HAP-1 (cell line): Measurements from ENCODE around the gene RABGAP1L.
"Not testable (repeated sequence)": the region's sequence is repeated elsewhere in the genome, so short reads cannot be mapped to it uniquely, and the experiment has no call there.

Source experiments
- DNase-seq, 2 experiments: peaks; one replicate each; pipeline ENCODE4 v3.0.0-alpha.2; 2016 to 2020; ENCODE audit warnings: low spot score in 2 of 2
- H3K27me3 ChIP-seq: fragments of 250-450 bp; sonication (Bioruptor Pico); 2 replicates; pipeline ENCODE4 v1.5.1; 2020; ENCODE audit warnings: low read depth, mild to moderate bottlenecking, moderate library complexity
- H3K36me3 ChIP-seq: fragments of 250-450 bp; sonication (Bioruptor Pico); replicated peaks from 2 replicates; pipeline ENCODE4 v1.5.1; 2020; ENCODE audit warnings: mild to moderate bottlenecking
- H3K4me1 ChIP-seq: fragments of 250-450 bp; sonication (Bioruptor Pico); 2 replicates; pipeline ENCODE4 v1.5.1; 2020; ENCODE audit warnings: mild to moderate bottlenecking
- H3K4me3 ChIP-seq: fragments of 250-450 bp; sonication (Bioruptor Pico); 2 replicates; pipeline ENCODE4 v1.5.1; 2020; ENCODE audit warnings: mild to moderate bottlenecking, moderate library complexity
- H3K9me3 ChIP-seq: fragments of 250-450 bp; sonication (Bioruptor Pico); 2 replicates; pipeline ENCODE4 v1.5.1; 2020; ENCODE audit warnings: mild to moderate bottlenecking, moderate library complexity
- in situ Hi-C: fragments of 300-500 bp; cut with MboI; formaldehyde crosslinking; loops from 3 replicates; pipeline ENCODE4 v1.14.3; 2020; ENCODE audit warnings: low sequenced_read_pairs, inconsistent platforms, mixed read lengths

The RABGAP1L gene

GRCh38 chr1:175023922-175024242, 864.6 kb downstream of the RABGAP1L start:
- peak overlapping the region; percentile 96 for H3K4me3 ChIP-seq
- H3K4me1 ChIP-seq = peaks cover 12% of the 10 kb centered on the region; the same call in 1 of the 2 replicates
- DNase-seq, H3K36me3 ChIP-seq, in situ Hi-C loops, H3K27me3 ChIP-seq, H3K9me3 ChIP-seq: not testable (repeated sequence)

DNA sequence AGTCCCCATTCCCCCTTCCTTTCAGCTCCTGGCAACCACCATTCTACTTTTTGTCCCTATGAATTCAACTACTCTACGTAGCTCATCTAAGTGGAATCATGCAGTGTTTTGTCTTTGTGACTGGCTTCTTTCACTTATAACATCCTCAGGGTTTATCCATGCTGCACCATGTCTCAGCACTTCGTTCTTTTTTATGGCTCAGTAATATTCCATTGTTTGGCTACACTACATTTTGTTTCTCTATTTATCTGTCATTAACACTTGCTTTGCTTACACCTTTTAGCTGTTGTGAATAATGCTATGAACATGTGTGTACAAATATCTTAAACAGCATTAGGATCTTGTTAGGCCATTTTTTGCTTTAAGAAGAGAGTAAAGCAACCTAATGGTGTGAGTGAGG, 865.5 kb downstream of the RABGAP1L start:
- in situ Hi-C loops = loop anchor here (25.0 kb wide), 1 partner anchor 288 kb away; no protein-coding TSS in a partner anchor

GRCh38 chr1:175033953-175034352, 874.6 kb downstream of the RABGAP1L start:
- Histone ChIP-seq H3K4me3 (no peak overlapping the region), H3K4me1 (0 out of 2 replicates have a peak, but pooled peaks cover 2% of the 10 kb centered on the region), H3K9me3 (no peaks in the 10 kb centered on the region), H3K36me3 (no peaks in the 10 kb centered on the region), H3K27me3 (no peaks in the 10 kb centered on the region)
- no peak for DNase-seq
- in situ Hi-C loops = loop anchor here (10.0 to 25.0 kb wide), 2 partner anchors 111 to 278 kb away; no protein-coding TSS in a partner anchor

More for the DNA sequence above, 865.5 kb downstream of the RABGAP1L start:
- no peak for DNase-seq
- no peaks in the 10 kb centered on the region for H3K9me3 ChIP-seq
- no peaks in the 10 kb centered on the region; the same call in 1 of the 2 replicates for H3K36me3 ChIP-seq
- no peak overlapping the region for H3K4me3 ChIP-seq
- peaks cover 14% of the 10 kb centered on the region; the same call in 1 of the 2 replicates for H3K4me1 ChIP-seq
- no peaks in the 10 kb centered on the region for H3K27me3 ChIP-seq

DNA sequence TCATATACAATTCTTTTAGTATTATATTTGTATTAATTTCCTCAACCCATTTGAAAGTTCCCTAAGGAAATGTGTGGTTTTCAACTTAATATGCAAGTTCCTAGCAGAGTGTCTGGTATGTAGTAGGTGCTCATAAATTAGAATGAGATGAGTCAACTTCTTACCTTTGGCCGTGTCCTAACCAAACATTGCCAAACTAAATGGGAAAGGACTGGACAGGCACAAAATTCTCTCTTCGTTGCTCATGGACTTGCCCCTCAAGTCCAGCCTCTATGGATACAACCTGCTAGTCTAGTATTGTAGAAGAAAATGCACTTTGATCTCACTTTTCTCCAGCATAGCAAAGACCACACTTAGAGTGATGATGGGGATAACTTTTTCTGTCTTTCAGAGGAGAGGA, 875.5 kb downstream of the RABGAP1L start:
- in situ Hi-C loops = loop anchor here (10.0 to 25.0 kb wide), 2 partner anchors 110 to 278 kb away; no protein-coding TSS in a partner anchor
- Histone ChIP-seq H3K4me3 (no peak overlapping the region), H3K9me3 (no peaks in the 10 kb centered on the region), H3K27me3 (no peaks in the 10 kb centered on the region), H3K4me1 (no peaks in the 10 kb centered on the region), H3K36me3 (no peaks in the 10 kb centered on the region)
- no peak for DNase-seq

GRCh38 chr1:175035865-175036264, 876.5 kb downstream of the RABGAP1L start:
- Histone ChIP-seq H3K4me1 (no peaks in the 10 kb centered on the region), H3K9me3 (no peaks in the 10 kb centered on the region), H3K4me3 (no peak overlapping the region), H3K27me3 (no peaks in the 10 kb centered on the region), H3K36me3 (no peaks in the 10 kb centered on the region)
- in situ Hi-C loops = loop anchor here (10.0 to 25.0 kb wide), 2 partner anchors 109 to 276 kb away; no protein-coding TSS in a partner anchor
- DNase-seq = no peak

GRCh38 chr1:175036476-175036875, 877.2 kb downstream of the RABGAP1L start:
- Histone ChIP-seq H3K9me3 (no peaks in the 10 kb centered on the region), H3K36me3 (no peaks in the 10 kb centered on the region), H3K4me1 (no peaks in the 10 kb centered on the region), H3K27me3 (no peaks in the 10 kb centered on the region), H3K4me3 (no peak overlapping the region)
- no peak for DNase-seq
- in situ Hi-C loops = loop anchor here (10.0 to 25.0 kb wide), 2 partner anchors 108 to 276 kb away; no protein-coding TSS in a partner anchor

- Histone ChIP-seq H3K27me3 (no peaks in the 10 kb centered on the region), H3K9me3 (no peaks in the 10 kb centered on the region), H3K4me1 (no peaks in the 10 kb centered on the region), H3K36me3 (no peaks in the 10 kb centered on the region), H3K4me3 (no peak overlapping the region)
- in situ Hi-C loops = loop anchor here (10.0 to 25.0 kb wide), 2 partner anchors 107 to 275 kb away; no protein-coding TSS in a partner anchor
- DNase-seq = no peak
Observed at GRCh38 chr1:175037416-175037815, 878.1 kb downstream of the RABGAP1L start.

- no peaks in the 10 kb centered on the region for H3K4me1 ChIP-seq
- no peak overlapping the region for H3K4me3 ChIP-seq
- in situ Hi-C loops = loop anchor here (25.0 kb wide), 1 partner anchor 272 kb away; no protein-coding TSS in a partner anchor
- no peaks in the 10 kb centered on the region for H3K36me3 ChIP-seq
- DNase-seq = no peak
- no peaks in the 10 kb centered on the region for H3K9me3 ChIP-seq
- H3K27me3 ChIP-seq = no peaks in the 10 kb centered on the region
Observed at GRCh38 chr1:175040324-175040879, 881.1 kb downstream of the RABGAP1L start.

DNA sequence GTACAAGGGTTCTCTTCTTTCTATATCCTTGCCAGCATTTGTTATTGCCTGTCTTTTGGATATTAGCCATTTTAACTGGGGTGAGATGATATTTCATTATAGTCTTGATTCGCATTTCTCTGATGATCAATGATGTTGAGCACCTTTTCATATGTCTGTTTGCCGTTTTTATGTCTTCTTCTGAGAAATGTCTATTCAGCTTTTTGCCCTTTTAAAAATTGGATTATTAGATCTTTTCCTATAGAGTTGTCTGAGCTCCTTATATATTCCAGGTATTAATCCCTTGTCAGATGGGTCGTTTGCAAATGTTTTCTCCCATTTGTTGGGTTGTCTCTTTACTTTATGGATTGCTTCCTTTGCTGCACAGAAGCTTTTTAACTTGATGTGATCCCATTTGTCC, 883.3 kb downstream of the RABGAP1L start:
- no peak for DNase-seq
- Histone ChIP-seq H3K4me1 (no peaks in the 10 kb centered on the region), H3K36me3 (no peaks in the 10 kb centered on the region), H3K9me3 (no peaks in the 10 kb centered on the region), H3K27me3 (no peaks in the 10 kb centered on the region), H3K4me3 (no peak overlapping the region)
- in situ Hi-C loops = loop anchor here (25.0 kb wide), 1 partner anchor 270 kb away; no protein-coding TSS in a partner anchor

GRCh38 chr1:175043824-175044223, 884.5 kb downstream of the RABGAP1L start:
- H3K9me3 ChIP-seq = no peaks in the 10 kb centered on the region
- H3K4me1 ChIP-seq = no peaks in the 10 kb centered on the region
- no peaks in the 10 kb centered on the region for H3K27me3 ChIP-seq
- no peaks in the 10 kb centered on the region for H3K36me3 ChIP-seq
- H3K4me3 ChIP-seq = no peak overlapping the region
- DNase-seq = no peak
- in situ Hi-C loops = loop anchor here (25.0 kb wide), 1 partner anchor 268 kb away; no protein-coding TSS in a partner anchor

- not testable (repeated sequence) for DNase-seq, H3K4me1 ChIP-seq, H3K27me3 ChIP-seq, H3K4me3 ChIP-seq, H3K36me3 ChIP-seq, H3K9me3 ChIP-seq
- in situ Hi-C loops = loop anchor here (25.0 kb wide), 1 partner anchor 268 kb away; no protein-coding TSS in a partner anchor
Observed at GRCh38 chr1:175044591-175044990, 885.3 kb downstream of the RABGAP1L start.
